Neuronal stem cell (in vitro differentiated cells): Measurements from ENCODE around the gene BSG.
A peak's percentile ranks its signal among the peaks of the same experiment; 100 is the strongest.

Experiments used
- DNase-seq: peaks from one replicate; pipeline ENCODE4 v3.0.0-alpha.2; 2013; ENCODE audit warnings: low spot score
- H2AFZ ChIP-seq: one replicate; pipeline ENCODE4 v1.6.1; 2013; ENCODE audit warnings: mild to moderate bottlenecking, low read length, inconsistent platforms
- H2AK5ac ChIP-seq: 2 replicates; pipeline ENCODE4 v1.6.1; 2013; ENCODE audit warnings: low read depth, mild to moderate bottlenecking, inconsistent platforms, low read length, moderate library complexity, mixed read lengths
- H2BK120ac ChIP-seq: 2 replicates; pipeline ENCODE4 v1.6.1; 2013; ENCODE audit warnings: low read depth, mild to moderate bottlenecking, inconsistent platforms, low read length, moderate library complexity, mixed read lengths
- H2BK12ac ChIP-seq: one replicate; pipeline ENCODE4 v1.6.1; 2013; ENCODE audit warnings: low read length, inconsistent platforms
- H2BK15ac ChIP-seq: 2 replicates; pipeline ENCODE4 v1.6.1; 2013; ENCODE audit warnings: mild to moderate bottlenecking, low read length, inconsistent platforms, mixed read lengths
- H2BK5ac ChIP-seq: one replicate; pipeline ENCODE4 v1.6.1; 2013; ENCODE audit warnings: inconsistent platforms, mild to moderate bottlenecking, low read length, moderate library complexity
- H3K14ac ChIP-seq: one replicate; pipeline ENCODE4 v1.6.1; 2013; ENCODE audit warnings: low read length, inconsistent platforms
- H3K18ac ChIP-seq: 2 replicates; pipeline ENCODE4 v1.6.1; 2013; ENCODE audit warnings: low read length, inconsistent platforms
- H3K23ac ChIP-seq: 2 replicates; pipeline ENCODE4 v1.6.1; 2013; ENCODE audit warnings: low read depth, mild to moderate bottlenecking, mixed read lengths, low read length, inconsistent platforms; ENCODE audit not compliant: poor library complexity
- H3K27ac ChIP-seq: replicated peaks from 3 replicates; pipeline ENCODE4 v1.5.1; 2013; ENCODE audit warnings: low read length, inconsistent platforms
- H3K27me3 ChIP-seq, 3 experiments: 2 replicates each; pipeline ENCODE4 v1.6.1; 2013; ENCODE audit warnings: low read length in 3 of 3, mild to moderate bottlenecking in 2 of 3, inconsistent platforms in 1 of 3, low read depth in 1 of 3, mixed read lengths in 1 of 3, moderate library complexity in 1 of 3; ENCODE audit not compliant: control insufficient read depth in 3 of 3, insufficient read depth in 3 of 3
- H3K36me3 ChIP-seq, 2 donors: replicated peaks in 1 of 2; 2 replicates each; pipeline ENCODE4 v1.6.1; 2013; ENCODE audit warnings: low read length in 2 of 2; ENCODE audit not compliant: control insufficient read depth in 2 of 2, insufficient read depth in 2 of 2
- H3K4ac ChIP-seq: 2 replicates; pipeline ENCODE4 v1.6.1; 2013; ENCODE audit warnings: inconsistent platforms, mild to moderate bottlenecking, low read length, moderate library complexity
- H3K4me1 ChIP-seq, 2 donors: 1 replicate in 1 of 2; 2 replicates in 1 of 2; pipeline ENCODE4 v1.6.1; 2013; ENCODE audit warnings: low read length in 2 of 2, low read depth in 1 of 2; ENCODE audit not compliant: control insufficient read depth in 2 of 2, insufficient read depth in 1 of 2
- H3K4me2 ChIP-seq: one replicate; pipeline ENCODE4 v1.6.1; 2013; ENCODE audit warnings: mild to moderate bottlenecking, low read length, inconsistent platforms; ENCODE audit not compliant: insufficient read depth, poor library complexity, severe bottlenecking
- H3K4me3 ChIP-seq, 2 donors: 2 replicates each; pipeline ENCODE4 v1.5.1; 2013; ENCODE audit warnings: low read length in 2 of 2, mild to moderate bottlenecking in 2 of 2, inconsistent platforms in 1 of 2, moderate library complexity in 1 of 2
- H3K79me1 ChIP-seq: one replicate; pipeline ENCODE4 v1.6.1; 2013; ENCODE audit warnings: low read depth, mild to moderate bottlenecking, inconsistent platforms, low read length, moderate library complexity
- H3K9ac ChIP-seq: one replicate; pipeline ENCODE4 v1.6.1; 2013; ENCODE audit warnings: mild to moderate bottlenecking, low read depth, low read length, inconsistent platforms; ENCODE audit not compliant: poor library complexity
- H3K9me3 ChIP-seq, 2 donors: replicated peaks in 1 of 2; 2 replicates each; pipeline versions ENCODE3 to v1.6.1; 2013; ENCODE audit warnings: low read length in 2 of 2, mild to moderate bottlenecking in 2 of 2, inconsistent platforms in 1 of 2, low read depth in 1 of 2, mixed read lengths in 1 of 2, moderate library complexity in 1 of 2; ENCODE audit not compliant: control insufficient read depth in 2 of 2, insufficient read depth in 1 of 2
- H4K8ac ChIP-seq: one replicate; pipeline ENCODE4 v1.6.1; 2013; ENCODE audit warnings: low read depth, mild to moderate bottlenecking, inconsistent platforms, low read length, moderate library complexity
- H4K91ac ChIP-seq: one replicate; pipeline ENCODE4 v1.6.1; 2013; ENCODE audit warnings: low read length, low read depth, mild to moderate bottlenecking, inconsistent platforms; ENCODE audit not compliant: poor library complexity
- WGBS, 2 donors: extraction: QIAGEN DNeasy Blood & Tissue Kit; methylation state at CpG; one replicate each; pipeline ENCODE4 v1.1.7; 2013; ENCODE audit warnings: missing lambda C conversion rate in 2 of 2, mixed read lengths in 1 of 2; ENCODE audit not compliant: insufficient read length in 2 of 2, insufficient replicate concordance in 1 of 2; ENCODE audit errors: extremely low coverage in 2 of 2; 5-methylcytosine and 5-hydroxymethylcytosine counted together

The BSG gene

GRCh38 chr19:593505-593904, 21.1 kb downstream of the BSG start:
- no peak overlapping the region for H3K27ac ChIP-seq
- H3K4me3 ChIP-seq = no peak overlapping the region
- H4K8ac ChIP-seq = no peak overlapping the region
- H2AFZ ChIP-seq = no peak overlapping the region
- H3K14ac ChIP-seq = no peak overlapping the region
- no CpG with 5 or more reads among the region's 9 CpGs for WGBS, 2 donors
- no peak overlapping the region for H2BK120ac ChIP-seq
- DNase-seq = no peak
- H2BK12ac ChIP-seq = no peak overlapping the region
- H2AK5ac ChIP-seq = no peak overlapping the region
- peaks cover 24 to 79% (median 43%) of the 10 kb centered on the region in 3 experiments for H3K27me3 ChIP-seq
- H3K9me3 ChIP-seq = peaks cover 0 to 1% of the 10 kb centered on the region in 2 donors
- H3K23ac ChIP-seq = no peak overlapping the region
- H3K9ac ChIP-seq = no peak overlapping the region
- no peak overlapping the region for H3K4ac ChIP-seq
- no peak overlapping the region for H2BK5ac ChIP-seq
- peaks cover 6% of the 10 kb centered on the region for H3K79me1 ChIP-seq
- no peak overlapping the region for H3K18ac ChIP-seq
- no peak overlapping the region for H2BK15ac ChIP-seq
- H4K91ac ChIP-seq = no peak overlapping the region
- H3K4me2 ChIP-seq = no peak overlapping the region
- no peaks in the 10 kb centered on the region for H3K36me3 ChIP-seq
- peaks cover 2 to 5% of the 10 kb centered on the region in 2 donors for H3K4me1 ChIP-seq

GRCh38 chr19:594265-594870, 22.0 kb downstream of the BSG start:
- WGBS, 2 donors = no CpG with 5 or more reads among the region's 24 CpGs
- Histone ChIP-seq H2BK15ac (no peak overlapping the region), H4K91ac (no peak overlapping the region), H3K27me3 (peaks cover 16 to 71% (median 34%) of the 10 kb centered on the region in 3 experiments), H2BK120ac (no peak overlapping the region), H2BK12ac (no peak overlapping the region), H3K4ac (no peak overlapping the region), H3K9me3 (peaks cover 0 to 1% of the 10 kb centered on the region in 2 donors), H3K4me2 (no peak overlapping the region), H3K4me3 (no peak overlapping the region), H3K14ac (no peak overlapping the region), H4K8ac (no peak overlapping the region), H3K36me3 (no peaks in the 10 kb centered on the region), H3K18ac (no peak overlapping the region), H3K4me1 (peaks cover under 1 to 1% of the 10 kb centered on the region in 2 donors), H2BK5ac (no peak overlapping the region), H3K79me1 (peaks cover 6% of the 10 kb centered on the region), H3K9ac (no peak overlapping the region), H2AK5ac (peak overlapping the region; percentile 63), H3K27ac (no peak overlapping the region), H3K23ac (no peak overlapping the region), H2AFZ (no peak overlapping the region)
- DNase-seq = no peak

- no peak overlapping the region for H3K27ac ChIP-seq
- H3K4ac ChIP-seq = no peak overlapping the region
- no peak overlapping the region for H3K4me3 ChIP-seq
- peaks cover 8 to 66% (median 26%) of the 10 kb centered on the region in 3 experiments for H3K27me3 ChIP-seq
- no peak overlapping the region for H3K23ac ChIP-seq
- no CpG with 5 or more reads among the region's 42 CpGs for WGBS, 2 donors
- no peak overlapping the region for H2BK120ac ChIP-seq
- no peak overlapping the region for H2BK5ac ChIP-seq
- no peak overlapping the region for H4K91ac ChIP-seq
- H3K18ac ChIP-seq = no peak overlapping the region
- H2BK15ac ChIP-seq = peak overlapping the region; percentile 26
- H2BK12ac ChIP-seq = no peak overlapping the region
- H3K79me1 ChIP-seq = peaks cover 6% of the 10 kb centered on the region
- H3K36me3 ChIP-seq = no peaks in the 10 kb centered on the region
- peak overlapping the region; percentile 37 for H2AK5ac ChIP-seq
- no peak overlapping the region for H4K8ac ChIP-seq
- H3K4me2 ChIP-seq = no peak overlapping the region
- peaks cover 0 to 1% of the 10 kb centered on the region in 2 donors for H3K4me1 ChIP-seq
- no peak overlapping the region for H2AFZ ChIP-seq
- no peak for DNase-seq
- H3K14ac ChIP-seq = no peak overlapping the region
- no peak overlapping the region for H3K9ac ChIP-seq
- H3K9me3 ChIP-seq = peaks cover 0 to 1% of the 10 kb centered on the region in 2 donors
Measured at GRCh38 chr19:595326-596262, 23.2 kb downstream of the BSG start.

- Histone ChIP-seq H3K4ac (no peak overlapping the region), H3K36me3 (no peaks in the 10 kb centered on the region), H3K79me1 (peaks cover 6% of the 10 kb centered on the region), H2AK5ac (peak overlapping the region; percentile 37), H3K18ac (peak overlapping the region; percentile 38), H4K91ac (no peak overlapping the region), H3K4me2 (no peak overlapping the region), H3K27me3 (peaks cover 2 to 59% (median 19%) of the 10 kb centered on the region in 3 experiments), H2BK12ac (no peak overlapping the region), H3K23ac (peak overlapping the region; percentile 31), H3K27ac (no peak overlapping the region), H3K4me1 (peaks cover 0 to 1% of the 10 kb centered on the region in 2 donors), H2BK15ac (peak overlapping the region; percentile 83), H4K8ac (no peak overlapping the region), H3K9me3 (peaks cover 2% of the 10 kb centered on the region in 2 donors), H3K4me3 (no peak overlapping the region), H3K14ac (no peak overlapping the region), H3K9ac (no peak overlapping the region), H2BK120ac (no peak overlapping the region), H2AFZ (no peak overlapping the region), H2BK5ac (peak overlapping the region; percentile 87)
- no peak for DNase-seq
- WGBS, 2 donors = no CpG with 5 or more reads among the region's 16 CpGs
Measured at GRCh38 chr19:596263-596655, 23.9 kb downstream of the BSG start.
